CD4-positive, alpha-beta T cell treated with Interleukin-6 for 4 hours (primary cell): Measurements from ENCODE around the gene ZNF432.
"Not testable (repeated sequence)": the region's sequence is repeated elsewhere in the genome, so short reads cannot be mapped to it uniquely, and the experiment has no call there.

Source experiments
- DNase-seq: peaks from one replicate; pipeline ENCODE4 v3.0.0-alpha.2; 2020; ENCODE audit warnings: mixed read lengths

The ZNF432 gene

GRCh38 chr19:52048555-52049501, at the start of gene ZNF432:
Gene ZNF432, minus strand, starts transcription at chr19:52048838. Its CDS starts 1,970 bp downstream, at chr19:52046868.
- DNase-seq: peak; percentile 88

- not testable (repeated sequence) for DNase-seq
Measured at GRCh38 chr19:52096416-52096815, 47.8 kb upstream of the ZNF432 start.

GRCh38 chr19:52095172-52096014, 46.8 kb upstream of the ZNF432 start, which contains the start of gene ZNF841:
Gene ZNF841, minus strand, starts transcription at chr19:52095765. Its CDS starts 10,964 bp downstream, at chr19:52084801.
- DNase-seq: peak; percentile 85

GRCh38 chr19:52094526-52095130, 46.0 kb upstream of the ZNF432 start:
- no peak for DNase-seq

- no peak for DNase-seq
Measured at GRCh38 chr19:52086481-52086880, 37.8 kb upstream of the ZNF432 start.

- no peak for DNase-seq
Measured at GRCh38 chr19:52070496-52070895, 21.9 kb upstream of the ZNF432 start.

GRCh38 chr19:52069653-52070052, 21.0 kb upstream of the ZNF432 start:
- no peak for DNase-seq

- DNase-seq: no peak
Measured at GRCh38 chr19:52066258-52066863, 17.7 kb upstream of the ZNF432 start.

GRCh38 chr19:52065399-52065798, 16.8 kb upstream of the ZNF432 start:
- no peak for DNase-seq

GRCh38 chr19:52056480-52056879, 7.8 kb upstream of the ZNF432 start:
- DNase-seq: not testable (repeated sequence)

GRCh38 chr19:52051736-52052135, 3.1 kb upstream of the ZNF432 start:
- not testable (repeated sequence) for DNase-seq

GRCh38 chr19:52039169-52039568, 9.5 kb downstream of the ZNF432 start:
- DNase-seq: no peak

GRCh38 chr19:52034051-52034728, 14.4 kb downstream of the ZNF432 start:
- no peak for DNase-seq

- DNase-seq: no peak
Measured at GRCh38 chr19:52028780-52029123, 19.9 kb downstream of the ZNF432 start.

- DNase-seq: peak; percentile 81
Measured at GRCh38 chr19:52028027-52028779, 20.4 kb downstream of the ZNF432 start, which contains the start of gene ZNF614. Gene ZNF614, minus strand, starts transcription at chr19:52028379. Its CDS starts 2,634 bp downstream, at chr19:52025745.

GRCh38 chr19:52026255-52026990, 22.2 kb downstream of the ZNF432 start:
- not testable (repeated sequence) for DNase-seq

GRCh38 chr19:52024478-52024877, 24.2 kb downstream of the ZNF432 start:
- not testable (repeated sequence) for DNase-seq

GRCh38 chr19:52022193-52022592, 26.4 kb downstream of the ZNF432 start:
- DNase-seq: no peak

- no peak for DNase-seq
Measured at GRCh38 chr19:52020506-52020905, 28.1 kb downstream of the ZNF432 start.

GRCh38 chr19:52010674-52011073, 38.0 kb downstream of the ZNF432 start:
- DNase-seq: no peak
